Nephron (organoid): ENCODE data around the gene ALDH1A2.
"Not testable (repeated sequence)": the region's sequence is repeated elsewhere in the genome, so short reads cannot be mapped to it uniquely, and the experiment has no call there.

Source experiments
- H3K27ac Mint-ChIP-seq, 3 experiments: 2 replicates each; pipeline ENCODE4 v1.8.0; 2020; ENCODE audit warnings: mixed read lengths in 3 of 3, mild to moderate bottlenecking in 2 of 3, moderate library complexity in 1 of 3
- H3K27me3 Mint-ChIP-seq: 2 replicates; pipeline ENCODE4 v1.8.0; 2021; ENCODE audit warnings: low read depth, mild to moderate bottlenecking, moderate library complexity, mixed read lengths
- H3K36me3 Mint-ChIP-seq: 2 replicates; pipeline ENCODE4 v1.8.0; 2020; ENCODE audit warnings: low read depth, mixed read lengths
- H3K4me1 Mint-ChIP-seq: 2 replicates; pipeline ENCODE4 v1.8.0; 2020; ENCODE audit warnings: mixed read lengths
- H3K4me3 Mint-ChIP-seq, 3 experiments: 2 replicates each; pipeline ENCODE4 v1.8.0; 2020; ENCODE audit warnings: mild to moderate bottlenecking in 3 of 3, mixed read lengths in 3 of 3, moderate library complexity in 2 of 3
- H3K9me3 Mint-ChIP-seq: 2 replicates; pipeline ENCODE4 v1.8.0; 2020; ENCODE audit warnings: mixed read lengths
- CTCF ChIP-seq, 3 experiments: fragments of 200-600 bp; sonication (generic); IDR thresholded peaks; one replicate each; pipeline ENCODE4 v1.5.0; 2021; ENCODE audit warnings: antibody characterized with exemption in 3 of 3; ENCODE audit not compliant: unreplicated experiment in 3 of 3

The ALDH1A2 gene

GRCh38 chr15:58046467-58046866 lies 19.0 kb downstream of the ALDH1A2 start:
- TF ChIP-seq CTCF (IDR thresholded peaks at IDR 0.05; ENCODE audit: unreplicated experiment in 3 of 3) = no peak
- no peak overlapping the region for H3K4me3 Mint-ChIP-seq
- peak overlapping the region; percentile 5 to 70 (median 26) for H3K27ac Mint-ChIP-seq

GRCh38 chr15:58045376-58045775 lies 20.1 kb downstream of the ALDH1A2 start:
- peaks cover 30% of the 10 kb centered on the region for H3K36me3 Mint-ChIP-seq
- peaks cover 17% of the 10 kb centered on the region for H3K27me3 Mint-ChIP-seq
- H3K4me3 Mint-ChIP-seq, H3K27ac Mint-ChIP-seq, H3K9me3 Mint-ChIP-seq: not testable (repeated sequence)
- H3K4me1 Mint-ChIP-seq = peaks cover 44% of the 10 kb centered on the region

More at GRCh38 chr15:58046467-58046866, 19.0 kb downstream of the ALDH1A2 start:
- Mint-ChIP-seq H3K4me1 (peaks cover 35% of the 10 kb centered on the region), H3K36me3 (peaks cover 30% of the 10 kb centered on the region), H3K9me3 (no peaks in the 10 kb centered on the region), H3K27me3 (peaks cover 17% of the 10 kb centered on the region)

- peaks cover 51% of the 10 kb centered on the region for H3K4me1 Mint-ChIP-seq
- TF ChIP-seq CTCF (IDR thresholded peaks at IDR 0.05; ENCODE audit: unreplicated experiment in 3 of 3) = no peak
- H3K4me3 Mint-ChIP-seq = no peak overlapping the region
- H3K27ac Mint-ChIP-seq = peak overlapping the region in 2 of 3 experiments; percentile 42 to 54
- H3K36me3 Mint-ChIP-seq = peaks cover 26% of the 10 kb centered on the region
- H3K9me3 Mint-ChIP-seq = no peaks in the 10 kb centered on the region
- H3K27me3 Mint-ChIP-seq = peaks cover 13% of the 10 kb centered on the region
Observed at GRCh38 chr15:58044551-58044950, 21.0 kb downstream of the ALDH1A2 start.

- H3K27ac Mint-ChIP-seq = peak overlapping the region in 1 of 3 experiments; percentile 10
- peak; percentile 42 to 68 (median 49) for TF ChIP-seq CTCF (IDR thresholded peaks at IDR 0.05; ENCODE audit: unreplicated experiment in 3 of 3)
- peaks cover 25% of the 10 kb centered on the region for H3K36me3 Mint-ChIP-seq
- H3K4me1 Mint-ChIP-seq = peaks cover 63% of the 10 kb centered on the region
- H3K4me3 Mint-ChIP-seq = no peak overlapping the region
- H3K27me3 Mint-ChIP-seq = peaks cover 11% of the 10 kb centered on the region
- H3K9me3 Mint-ChIP-seq = no peaks in the 10 kb centered on the region
Observed at GRCh38 chr15:58043192-58043903, 22.2 kb downstream of the ALDH1A2 start.

- no peak overlapping the region for H3K4me3 Mint-ChIP-seq
- no peaks in the 10 kb centered on the region for H3K9me3 Mint-ChIP-seq
- H3K27ac Mint-ChIP-seq = peak overlapping the region in 1 of 3 experiments; percentile 28
- peaks cover 76% of the 10 kb centered on the region for H3K4me1 Mint-ChIP-seq
- no peak for TF ChIP-seq CTCF (IDR thresholded peaks at IDR 0.05; ENCODE audit: unreplicated experiment in 3 of 3)
- H3K36me3 Mint-ChIP-seq = peaks cover 25% of the 10 kb centered on the region
- H3K27me3 Mint-ChIP-seq = peaks cover 11% of the 10 kb centered on the region
Observed at GRCh38 chr15:58042006-58042405, 23.5 kb downstream of the ALDH1A2 start.

DNA sequence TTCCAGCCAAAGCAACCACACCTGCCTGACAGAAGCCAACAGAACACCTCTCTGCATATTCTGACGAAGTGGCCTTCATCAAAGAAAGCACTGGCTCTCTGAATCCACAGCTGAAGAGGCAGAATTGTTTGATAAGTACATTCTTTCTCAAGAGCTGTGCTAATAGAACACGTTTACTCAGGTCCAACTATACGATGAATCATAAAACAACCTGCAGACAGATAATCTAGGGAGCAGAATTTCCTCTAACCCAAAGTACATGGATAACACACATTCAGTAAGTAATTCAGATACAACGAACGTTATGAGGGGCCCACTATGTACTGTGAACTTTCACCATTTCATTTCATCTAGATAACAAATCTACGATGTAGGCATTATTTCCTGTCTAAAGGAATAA lies 25.4 kb downstream of the ALDH1A2 start:
- H3K27ac Mint-ChIP-seq = peak overlapping the region; percentile 23 to 83 (median 52)
- no peak for TF ChIP-seq CTCF (IDR thresholded peaks at IDR 0.05; ENCODE audit: unreplicated experiment in 3 of 3)
- H3K36me3 Mint-ChIP-seq = peaks cover 19% of the 10 kb centered on the region
- peaks cover 74% of the 10 kb centered on the region for H3K4me1 Mint-ChIP-seq
- H3K9me3 Mint-ChIP-seq = no peaks in the 10 kb centered on the region
- peaks cover 4% of the 10 kb centered on the region for H3K27me3 Mint-ChIP-seq
- H3K4me3 Mint-ChIP-seq = peak overlapping the region in 1 of 3 experiments; percentile 2
